ENCODE measurements around the gene PBX3.

The PBX3 gene

DNA sequence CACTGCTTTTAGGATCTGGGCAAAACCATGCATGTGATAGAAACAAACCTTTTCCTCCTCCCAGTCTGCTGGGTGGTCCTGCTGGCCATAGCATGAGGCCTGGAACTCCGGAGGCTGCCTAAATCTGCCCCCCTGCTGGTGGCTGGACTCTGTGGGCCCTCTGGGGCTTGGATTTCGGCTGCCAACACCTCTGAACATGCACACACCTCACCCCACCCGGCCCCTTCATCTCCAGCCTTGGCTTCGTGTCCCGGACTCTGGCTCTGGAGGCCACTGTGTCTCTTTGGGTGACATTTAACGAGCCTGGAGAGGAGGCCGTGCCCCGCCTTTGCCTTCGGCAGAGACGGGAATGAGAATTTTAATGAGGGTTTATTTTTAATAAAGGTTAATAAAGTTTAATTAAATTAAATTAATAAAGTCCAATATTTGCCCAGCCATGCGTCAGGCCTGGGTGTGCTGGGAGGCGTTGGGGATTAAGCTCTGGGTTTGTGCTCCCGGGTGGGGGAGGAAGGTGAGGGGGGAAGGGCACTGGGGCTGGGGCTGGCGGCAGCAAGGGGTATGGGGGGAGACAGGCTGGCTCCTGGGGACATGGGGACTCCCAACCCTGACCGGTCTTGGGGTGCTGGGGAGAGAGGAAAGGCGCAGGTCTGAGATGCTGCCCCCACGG lies 251.8 kb downstream of the PBX3 start:
- no peak for DNase-seq (ENCODE audit: low spot score)

DNA sequence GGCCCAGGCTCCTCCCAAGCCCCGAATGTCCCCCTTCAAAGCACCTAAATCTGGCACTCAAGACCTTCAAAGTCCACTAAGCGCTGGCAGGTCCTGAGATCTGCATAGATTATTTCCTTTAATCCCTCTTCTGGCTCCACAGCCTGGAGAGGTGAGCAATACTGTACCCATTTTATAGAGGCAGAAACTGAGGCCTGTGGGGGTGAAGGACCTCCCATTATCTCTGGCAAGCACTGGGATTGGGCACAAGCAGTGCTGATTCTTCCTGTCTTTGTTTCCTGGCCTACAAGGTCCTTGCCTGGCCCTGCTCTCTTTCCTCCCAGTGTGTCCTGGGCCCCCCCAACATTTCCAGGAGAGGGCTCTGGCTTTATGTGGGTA lies 252.3 kb downstream of the PBX3 start:
- no peak for DNase-seq (ENCODE audit: low spot score)

DNA sequence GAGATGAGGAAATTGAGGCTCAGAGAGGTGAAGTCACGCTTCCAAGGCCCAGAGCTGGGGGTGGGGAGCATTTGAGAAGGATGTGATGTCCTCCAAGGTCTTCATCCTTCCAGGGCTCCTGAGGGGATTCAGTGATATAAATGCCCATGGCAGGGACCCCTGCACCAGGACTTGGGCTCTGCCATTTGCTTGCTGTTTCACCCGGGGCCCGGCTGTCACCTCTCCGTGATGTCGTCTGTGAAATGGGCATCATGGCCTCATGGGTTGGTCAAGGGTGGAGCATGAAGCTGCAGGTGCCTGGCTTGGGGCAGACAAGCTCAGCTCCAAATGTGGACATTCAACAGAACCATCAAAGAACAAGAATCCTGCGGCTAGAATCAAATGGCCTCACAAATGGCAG lies 253.1 kb downstream of the PBX3 start:
- DNase-seq (ENCODE audit: low spot score) = no peak

DNA sequence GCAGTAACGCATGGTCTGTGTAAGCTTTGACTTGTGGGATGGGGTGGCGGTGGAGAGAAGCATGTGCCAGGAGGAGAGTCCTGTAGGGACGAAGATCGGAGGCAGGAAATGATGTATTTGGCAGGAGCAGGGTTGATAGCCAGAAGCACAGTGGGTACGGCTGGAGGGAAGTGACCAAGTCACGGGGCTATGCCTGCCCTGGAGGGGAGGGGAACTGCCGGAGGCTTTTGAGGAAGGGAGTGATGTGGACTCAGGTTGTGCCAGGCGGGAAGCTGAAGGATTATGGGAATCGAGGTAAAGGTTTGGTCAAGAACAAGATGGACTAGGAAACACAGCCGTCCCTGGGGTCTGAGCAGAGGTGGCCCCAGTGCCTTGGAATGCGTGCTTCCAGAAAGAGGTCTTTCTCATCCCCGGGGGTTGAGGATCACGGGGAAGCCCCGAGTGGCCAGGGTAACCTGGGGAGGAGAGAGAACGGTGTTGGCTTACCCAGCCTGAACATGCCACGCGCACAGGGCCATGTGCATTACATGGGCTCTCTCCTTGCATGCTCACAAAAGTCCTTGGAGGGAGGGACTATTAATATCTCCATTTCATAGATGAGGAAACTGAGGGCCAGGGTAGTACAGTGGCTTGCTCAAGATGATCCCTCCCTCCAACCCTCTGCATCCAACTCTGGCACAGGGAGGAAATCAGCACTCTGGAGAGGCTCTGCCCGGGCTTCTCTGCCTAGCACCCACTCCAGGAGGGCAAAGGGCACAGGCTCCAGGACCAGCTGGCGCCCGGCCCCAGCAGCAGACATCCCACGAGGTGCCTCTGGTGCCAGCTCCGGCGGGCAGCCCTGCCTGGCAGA lies 253.8 kb downstream of the PBX3 start:
- no peak for DNase-seq (ENCODE audit: low spot score)

DNA sequence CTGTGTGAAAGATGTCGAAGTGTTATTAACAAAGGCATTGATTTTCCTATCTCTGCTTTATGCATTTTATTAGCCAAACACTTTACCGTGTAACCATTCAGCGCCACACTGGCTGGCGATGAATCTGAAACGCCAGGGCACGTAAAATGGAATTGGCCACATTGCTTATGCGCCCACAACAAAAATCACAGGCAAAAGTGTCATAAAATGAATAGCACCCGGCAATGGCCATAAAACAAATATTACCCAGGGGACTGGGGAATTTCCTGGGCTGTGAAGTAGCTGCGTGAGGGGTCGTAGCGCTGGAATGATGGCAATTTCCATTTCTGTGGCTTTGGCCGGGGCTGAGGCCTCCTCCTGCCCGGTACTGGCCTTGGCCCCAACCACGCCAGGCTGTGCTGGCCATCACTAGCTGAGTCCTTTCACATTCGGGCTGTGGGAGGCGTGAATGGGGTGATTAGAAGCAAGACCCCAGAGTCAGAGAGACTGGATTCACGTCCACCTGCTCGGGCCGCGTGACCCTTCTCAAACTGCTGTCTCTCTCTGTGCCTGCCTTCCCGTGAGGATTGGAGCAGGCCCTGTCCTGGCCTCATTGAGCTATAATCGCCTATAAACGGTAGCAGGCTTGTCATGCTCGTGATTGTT lies 254.5 kb downstream of the PBX3 start:
- no peak for DNase-seq (ENCODE audit: low spot score)

DNA sequence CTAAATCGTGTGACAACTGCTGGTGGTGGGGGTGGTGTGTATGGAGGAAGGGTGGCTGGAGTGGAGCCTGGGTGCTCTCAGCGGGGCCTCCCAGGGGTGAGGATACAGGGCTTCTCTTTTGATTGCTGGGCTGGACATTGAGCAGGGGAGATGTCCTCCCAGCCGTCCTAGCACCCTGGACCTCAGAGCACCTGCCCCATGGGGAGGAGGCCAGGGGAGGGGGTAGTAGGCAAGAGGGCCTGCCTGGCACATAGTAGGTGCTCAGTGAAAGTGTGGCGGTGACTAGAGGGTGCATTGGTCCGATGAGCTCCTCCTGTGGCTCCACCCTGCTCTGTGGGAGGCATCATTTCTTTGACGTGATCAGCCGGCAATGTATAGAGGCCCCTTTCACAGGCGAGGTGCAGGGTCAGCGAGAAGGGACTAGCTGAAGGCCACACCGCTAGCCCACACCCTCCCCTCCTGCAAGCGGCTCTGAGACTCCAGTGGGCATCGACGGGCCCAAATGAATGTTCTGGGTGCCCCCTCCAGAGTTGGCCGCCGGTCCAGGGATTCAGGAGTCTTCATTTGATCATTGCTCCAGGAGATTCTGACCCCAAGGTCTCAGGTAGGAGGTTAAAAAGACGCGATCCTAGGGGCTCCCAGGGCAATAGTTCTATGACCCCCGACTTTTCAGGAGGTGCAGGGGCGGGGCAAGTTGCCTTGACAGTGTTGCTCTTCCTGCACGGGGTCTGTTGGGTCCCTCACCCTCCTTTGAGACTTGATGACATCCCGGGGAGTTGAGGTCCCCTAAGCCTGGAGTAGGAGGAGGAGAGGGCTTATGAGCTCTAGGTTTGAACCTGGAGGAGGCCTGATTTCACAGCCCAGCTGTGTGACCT lies 255.5 kb downstream of the PBX3 start:
- no peak for DNase-seq (ENCODE audit: low spot score)

DNA sequence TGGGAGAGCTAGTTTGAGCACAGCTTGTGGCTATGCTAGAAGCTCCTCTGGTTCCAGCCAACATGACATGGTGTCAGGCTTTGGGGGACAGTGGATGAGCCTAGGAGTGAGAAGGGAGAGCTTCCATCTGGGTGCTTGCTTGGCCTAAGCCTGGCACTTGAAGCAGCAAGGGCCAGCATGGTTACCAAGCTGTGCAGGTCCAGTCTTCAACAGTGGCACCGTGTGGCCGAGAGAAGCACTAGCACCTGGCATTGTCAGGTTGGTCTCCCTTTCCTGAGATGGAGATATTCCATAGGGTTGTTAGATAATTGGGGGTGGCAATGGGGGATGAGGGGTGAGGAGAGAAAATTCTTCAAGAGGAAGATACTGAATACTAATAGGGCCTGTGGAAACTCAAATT lies 261.9 kb downstream of the PBX3 start:
- no peak for DNase-seq (ENCODE audit: low spot score)

DNA sequence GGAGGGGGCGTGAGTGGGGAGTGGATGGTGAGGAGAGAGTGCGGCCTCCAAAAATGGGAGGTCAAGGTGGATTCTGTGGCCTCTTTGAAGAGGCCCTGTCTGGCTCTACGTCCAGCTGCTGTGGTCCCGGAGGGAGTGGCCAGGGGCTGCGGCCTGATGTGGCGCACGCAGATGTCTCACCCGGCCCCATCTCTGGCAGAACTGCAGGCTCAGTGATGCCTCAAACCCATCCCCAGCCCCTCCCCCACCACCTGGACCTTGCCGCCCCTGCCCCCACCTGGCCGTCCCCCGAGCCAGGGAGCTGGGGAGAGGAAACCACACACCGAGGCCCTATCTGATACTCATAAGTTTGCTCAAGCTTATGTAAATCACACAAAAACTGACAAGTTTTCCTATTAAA lies 267.6 kb downstream of the PBX3 start:
- no peak for DNase-seq (ENCODE audit: low spot score)

DNA sequence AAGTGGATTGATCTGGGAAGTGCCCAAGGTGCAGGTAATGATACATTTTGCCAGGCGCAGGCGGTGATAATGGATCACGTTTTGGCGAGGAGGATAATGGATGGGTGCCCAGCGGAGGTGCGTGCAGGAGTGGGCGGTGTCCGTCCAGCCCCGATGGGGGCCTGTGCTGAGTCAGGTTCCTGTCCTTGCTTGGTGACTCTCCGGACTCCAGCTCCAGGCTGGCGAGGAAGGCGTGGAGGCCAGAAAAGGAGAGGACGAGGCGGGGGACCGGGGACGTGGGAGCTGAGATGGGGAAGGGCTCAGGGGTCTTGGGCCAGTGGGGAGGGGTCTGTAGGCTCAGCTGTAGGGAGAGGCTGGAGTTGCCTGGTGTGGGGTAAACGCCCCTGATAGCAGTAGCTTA lies 268.3 kb downstream of the PBX3 start:
- DNase-seq (ENCODE audit: low spot score) = no peak

DNA sequence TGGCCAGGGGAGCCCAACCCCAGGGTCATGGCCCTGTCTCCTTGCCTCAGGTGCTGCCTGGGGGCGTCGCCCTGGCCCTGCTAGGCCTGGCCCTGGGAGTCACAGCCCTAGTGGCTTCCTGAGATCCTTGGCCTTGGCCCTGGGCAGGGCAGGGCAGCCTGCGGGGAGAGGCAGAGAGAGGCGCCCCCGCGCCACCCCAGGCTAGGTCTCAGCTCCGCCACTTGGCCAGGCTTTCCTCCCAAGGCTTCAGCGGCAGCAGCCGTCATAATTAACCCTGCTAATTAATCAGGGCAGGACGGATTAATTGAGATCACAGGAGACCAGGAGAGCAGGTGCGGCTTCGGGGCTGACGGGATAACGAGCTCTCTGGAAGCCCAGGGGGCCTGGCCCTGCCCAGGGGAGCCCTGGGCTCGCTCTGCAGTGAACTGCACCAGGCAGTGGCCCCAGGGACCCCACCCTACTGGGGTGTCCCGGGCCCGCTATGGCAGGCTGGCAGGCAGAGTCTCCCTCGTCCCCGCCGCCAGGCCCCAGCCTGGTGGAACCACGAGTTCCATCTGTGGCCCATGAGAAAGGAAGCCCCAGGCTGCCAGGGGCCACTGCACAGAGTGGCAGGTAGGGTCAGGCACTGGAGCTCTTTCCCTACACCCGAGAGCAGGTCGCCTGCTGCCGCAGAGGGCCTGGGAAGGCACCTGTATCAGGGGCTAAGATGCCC lies 269.6 kb downstream of the PBX3 start:
- no peak for DNase-seq (ENCODE audit: low spot score)

Data from COLO829 (cell line).